ENCODE measurements around the gene EXOC3L4.

DNA sequence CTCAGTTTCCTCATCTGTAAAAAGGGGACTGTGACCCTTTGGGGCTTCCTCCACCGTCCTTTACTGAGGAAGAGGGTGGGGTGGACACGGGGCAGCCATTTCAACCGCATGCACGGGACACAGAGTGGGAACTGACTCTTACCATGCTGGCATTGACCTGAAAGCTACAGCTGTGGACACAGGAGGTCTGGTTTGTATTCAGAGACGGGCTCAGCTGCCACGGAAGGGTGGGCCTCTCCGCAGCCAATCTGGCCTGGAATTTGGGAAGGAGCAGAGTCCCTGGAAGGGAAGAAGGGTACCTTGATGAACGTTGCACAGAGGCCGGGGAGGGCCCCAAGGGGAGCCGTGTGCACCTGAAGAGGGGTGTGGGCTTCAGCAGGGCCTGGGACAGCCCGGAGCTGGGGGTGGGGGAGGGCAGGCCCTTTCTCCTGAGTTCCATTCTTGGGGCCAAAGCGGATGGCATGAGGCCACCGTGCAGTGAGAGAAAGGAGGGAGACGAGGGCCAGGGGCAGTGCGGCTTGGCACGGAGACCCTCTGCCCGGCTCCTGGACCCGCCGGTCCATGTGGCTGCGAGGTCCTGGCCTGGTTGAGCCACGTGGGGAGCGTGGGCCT is 43.3 kb downstream of the EXOC3L4 start:
- TF ChIP-seq SIN3A (IDR thresholded peaks at IDR 0.05; ENCODE audit: borderline replicate concordance, insufficient read depth, low read length) (no peak), POLR2AphosphoS5 (IDR thresholded peaks at IDR 0.05; ENCODE audit: low read depth, low read length) (no peak), TAF1 (IDR thresholded peaks at IDR 0.05; ENCODE audit: borderline replicate concordance, insufficient read depth, low read length) (no peak), REST (IDR thresholded peaks at IDR 0.05; ENCODE audit: insufficient read depth in 1 of 2, low read depth in 2 of 2, low read length in 2 of 2) (no peak)
